Neural cell (in vitro differentiated cells): Measurements from ENCODE around the gene SUN5.

Source experiments
- CTCF ChIP-seq: fragments of 450-650 bp; IDR thresholded peaks from 2 replicates; pipeline ENCODE4 v1.5.1; 2014; ENCODE audit warnings: antibody characterized with exemption, mild to moderate bottlenecking, moderate library complexity; ENCODE audit not compliant: poor library complexity, severe bottlenecking
- EP300 ChIP-seq: fragments of 450-650 bp; conservative IDR thresholded peaks from 2 replicates; pipeline ENCODE4 v1.6.1; 2014; ENCODE audit warnings: antibody characterized with exemption, mild to moderate bottlenecking, moderate library complexity; ENCODE audit not compliant: poor library complexity, severe bottlenecking
- EZH2 ChIP-seq: fragments of 200-600, 300-800 bp; shearing (Covaris generic), sonication (generic); IDR thresholded peaks from 2 replicates; pipeline ENCODE4 v1.6.1; 2014; ENCODE audit warnings: antibody characterized with exemption, low read length, borderline replicate concordance, mild to moderate bottlenecking; ENCODE audit not compliant: insufficient read depth, poor library complexity, severe bottlenecking
- POLR2AphosphoS5 ChIP-seq: IDR thresholded peaks from 2 replicates; pipeline ENCODE4 v1.6.1; 2012
- REST ChIP-seq: IDR thresholded peaks from 2 replicates; pipeline ENCODE4 v1.6.1; 2012; ENCODE audit warnings: borderline replicate concordance
- SMC3 ChIP-seq: fragments of 450-650 bp; conservative IDR thresholded peaks from 2 replicates; pipeline ENCODE4 v1.6.1; 2014; ENCODE audit warnings: antibody characterized with exemption, mild to moderate bottlenecking, moderate library complexity; ENCODE audit not compliant: poor library complexity
- TAF1 ChIP-seq: IDR thresholded peaks from 2 replicates; pipeline ENCODE4 v1.6.1; 2012; ENCODE audit warnings: low read depth

DNA sequence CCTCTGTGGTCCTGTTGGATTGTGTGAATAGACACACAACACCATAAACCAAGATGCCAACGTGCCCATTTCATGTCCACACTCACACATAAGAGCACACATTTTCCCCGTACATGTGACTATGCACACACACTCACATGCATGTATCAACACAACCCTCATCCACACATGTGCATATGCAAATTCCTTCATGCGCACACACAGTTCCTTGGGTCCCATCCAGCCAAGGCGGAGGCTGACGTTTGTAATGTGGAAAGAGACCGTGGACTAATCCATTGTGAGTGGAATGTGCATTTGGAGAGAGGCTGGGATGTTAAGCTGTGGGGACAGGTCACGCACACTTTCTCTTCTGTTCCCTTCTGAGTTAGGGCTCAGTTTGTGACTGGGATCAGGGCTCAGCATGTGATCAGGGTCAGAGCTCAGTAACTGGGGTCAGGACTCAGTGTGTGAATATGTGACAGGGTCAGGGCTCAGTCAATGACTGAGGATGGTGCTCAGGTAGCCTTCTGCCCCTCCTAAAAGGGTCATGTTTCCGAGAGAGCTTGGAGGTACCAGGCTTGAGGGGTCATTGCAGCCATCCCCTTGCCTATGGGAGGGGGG, 2.6 kb upstream of the SUN5 start:
- no peak for TF ChIP-seq CTCF
- no peak for TF ChIP-seq EP300
- no peak for TF ChIP-seq POLR2AphosphoS5
- TF ChIP-seq REST: no peak
- TF ChIP-seq SMC3: no peak
- TF ChIP-seq EZH2: no peak
- no peak for TF ChIP-seq TAF1
